SK-N-SH (cell line): ENCODE results near the gene FBXW8. TPM values are rescaled to one million over a fixed set of nuclear protein-coding genes. Genes with fewer than 3 reads are reported as not detected.

ENCODE experiments used
- CTCF ChIA-PET: fragments of 300-600, 350-600 bp; formaldehyde crosslinking; extraction: SDS; loops from one replicate; lab custom pipeline; 2021; lab: Yijun Ruan, JAX
- POLR2A ChIA-PET: fragments of 350-600 bp; sonication (Branson Sonifier 250); formaldehyde crosslinking; extraction: SDS; loops from one replicate; lab custom pipeline; 2020; ENCODE audit warnings: antibody characterized with exemption, inconsistent platforms; lab: Yijun Ruan, JAX
- DNase-seq: peaks from one replicate; pipeline ENCODE4 v3.0.0; 2012
- H2AFZ ChIP-seq: fragments of 200-600 bp; sonication (generic); 2 replicates; pipeline ENCODE4 v1.8.1; 2016; ENCODE audit warnings: antibody characterized with exemption, mild to moderate bottlenecking, low read depth
- H3F3A ChIP-seq: fragments of 200-600 bp; sonication (generic); replicated peaks from 2 replicates; pipeline ENCODE3; 2016; ENCODE audit warnings: antibody characterized with exemption, mild to moderate bottlenecking; ENCODE audit not compliant: insufficient read depth
- H3K27ac ChIP-seq, 2 experiments: fragments of 200-500 bp in 1 of 2; fragments of 200-600 bp in 1 of 2; sonication (Bioruptor generic) in 1 of 2; sonication (generic), shearing (Covaris generic) in 1 of 2; 2 replicates each; pipeline versions ENCODE4 v1.5.1 to v1.6.1; 2014 to 2016; ENCODE audit warnings: low read depth in 2 of 2, inconsistent platforms in 1 of 2, low read length in 1 of 2, mild to moderate bottlenecking in 1 of 2, mixed read lengths in 1 of 2
- H3K27me3 ChIP-seq: fragments of 200-600 bp; sonication (generic), shearing (Covaris generic); 2 replicates; pipeline ENCODE4 v1.6.1; 2016; ENCODE audit warnings: mixed run types; ENCODE audit not compliant: insufficient read depth
- H3K36me3 ChIP-seq, 2 experiments: fragments of 200-500 bp in 1 of 2; fragments of 200-600 bp in 1 of 2; sonication (Bioruptor generic) in 1 of 2; sonication (generic) in 1 of 2; replicated peaks in 1 of 2; 2 replicates each; pipeline versions ENCODE3 to v1.5.1; 2014 to 2016; ENCODE audit warnings: low read length in 1 of 2, mild to moderate bottlenecking in 1 of 2; ENCODE audit not compliant: insufficient read depth in 2 of 2, control insufficient read depth in 1 of 2
- H3K4me1 ChIP-seq, 2 experiments: fragments of 200-500 bp in 1 of 2; fragments of 200-600 bp in 1 of 2; sonication (Bioruptor generic) in 1 of 2; sonication (generic), shearing (Covaris generic) in 1 of 2; 2 replicates each; pipeline versions ENCODE4 v1.5.1 to v1.6.1; 2014 to 2016; ENCODE audit warnings: low read depth in 1 of 2, low read length in 1 of 2, mixed run types in 1 of 2; ENCODE audit not compliant: insufficient read depth in 2 of 2, control insufficient read depth in 1 of 2
- H3K4me2 ChIP-seq: fragments of 200-600 bp; sonication (generic), shearing (Covaris generic); 2 replicates; pipeline ENCODE4 v1.6.1; 2017; ENCODE audit warnings: mixed run types
- H3K4me3 ChIP-seq, 2 experiments: fragments of 200-500 bp in 1 of 2; fragments of 200-600 bp in 1 of 2; sonication (Bioruptor generic) in 1 of 2; sonication (generic), shearing (Covaris generic) in 1 of 2; 2 replicates each; pipeline versions ENCODE4 v1.5.1 to v1.8.1; 2014 to 2016; ENCODE audit warnings: low read depth in 2 of 2, inconsistent platforms in 1 of 2, low read length in 1 of 2, mild to moderate bottlenecking in 1 of 2, mixed read lengths in 1 of 2, moderate library complexity in 1 of 2
- H3K79me2 ChIP-seq: fragments of 200-600 bp; sonication (generic); 2 replicates; pipeline ENCODE4 v1.8.1; 2017; ENCODE audit warnings: mild to moderate bottlenecking; ENCODE audit not compliant: insufficient read depth
- H3K9ac ChIP-seq: fragments of 200-600 bp; sonication (generic); 2 replicates; pipeline ENCODE4 v1.6.1; 2017; ENCODE audit warnings: mixed run types
- H3K9me2 ChIP-seq: fragments of 200-600 bp; sonication (generic); 2 replicates; pipeline ENCODE4 v1.6.1; 2017; ENCODE audit warnings: mixed run types
- H3K9me3 ChIP-seq: fragments of 200-600 bp; sonication (generic); 2 replicates; pipeline ENCODE4 v1.6.1; 2017; ENCODE audit warnings: mixed run types, mild to moderate bottlenecking, moderate library complexity
- H4K20me1 ChIP-seq: fragments of 200-600 bp; sonication (generic); 2 replicates; pipeline ENCODE4 v1.6.1; 2017; ENCODE audit warnings: mild to moderate bottlenecking, mixed run types; ENCODE audit not compliant: insufficient read depth
- FOSL2 ChIP-seq: IDR thresholded peaks from 2 replicates; pipeline ENCODE4 v1.4.0; 2012; ENCODE audit warnings: low read depth, mild to moderate bottlenecking, moderate library complexity, borderline replicate concordance
- FOXJ3 ChIP-seq: sonication (generic); formaldehyde crosslinking; IDR thresholded peaks from 2 replicates; pipeline ENCODE4 v1.5.1; 2020; ENCODE audit warnings: mild to moderate bottlenecking, missing genetic modification reagents
- FOXM1 ChIP-seq: IDR thresholded peaks from 2 replicates; pipeline ENCODE4 v1.4.0; 2012; ENCODE audit warnings: low read depth, mild to moderate bottlenecking
- GABPA ChIP-seq: IDR thresholded peaks from 2 replicates; pipeline ENCODE4 v1.4.0; 2012; ENCODE audit warnings: low read depth, mild to moderate bottlenecking
- JUND ChIP-seq: IDR thresholded peaks from 2 replicates; pipeline ENCODE4 v1.4.0; 2012
- MXI1 ChIP-seq: IDR thresholded peaks from 2 replicates; pipeline ENCODE4 v1.6.1; 2012; ENCODE audit warnings: mild to moderate bottlenecking, low read depth, low read length, improper control_type of control experiment
- NFIC ChIP-seq: IDR thresholded peaks from 2 replicates; pipeline ENCODE4 v1.4.0; 2012; ENCODE audit warnings: borderline replicate concordance
- RAD21 ChIP-seq: IDR thresholded peaks from 2 replicates; pipeline ENCODE4 v1.6.1; 2012; ENCODE audit warnings: mild to moderate bottlenecking, low read length
- RCOR1 ChIP-seq: fragments of 150-350 bp; IDR thresholded peaks from 2 replicates; pipeline ENCODE4 v1.6.1; 2017; ENCODE audit warnings: antibody characterized with exemption, low read length
- RFX5 ChIP-seq: IDR thresholded peaks from 2 replicates; pipeline ENCODE4 v1.6.1; 2012; ENCODE audit warnings: mild to moderate bottlenecking, improper control_type of control experiment, low read length
- RXRA ChIP-seq: IDR thresholded peaks from 2 replicates; pipeline ENCODE4 v1.4.0; 2012; ENCODE audit warnings: low read depth, mild to moderate bottlenecking, borderline replicate concordance
- SMC3 ChIP-seq: IDR thresholded peaks from 2 replicates; pipeline ENCODE4 v1.6.1; 2012; ENCODE audit warnings: low read depth, low read length, improper control_type of control experiment
- WGBS: methylation state at CpG from one replicate; pipeline ENCODE4 v1.1.6; 2017; ENCODE audit warnings: low lambda C conversion rate; 5-methylcytosine and 5-hydroxymethylcytosine counted together
- polyA plus RNA-seq, 3 experiments: library from polyadenylated mRNA; depleted of rRNA; stranded (reverse); fragments of >200 nt; gene quantifications; 2 replicates each; pipeline ENCODE4 v1.2.3, GENCODE V29; 2012
- TF ChIP-seq, protein P1 (sequence below): fragments of 150-350 bp; IDR thresholded peaks from 2 replicates; pipeline ENCODE4 v1.6.1; 2017; ENCODE audit warnings: antibody characterized with exemption, low read length, low read depth, borderline replicate concordance
- TF ChIP-seq, protein P2 (sequence below): IDR thresholded peaks from 2 replicates; pipeline ENCODE4 v1.4.0; 2012; ENCODE audit warnings: low read depth, borderline replicate concordance
- TF ChIP-seq, protein P3 (sequence below): IDR thresholded peaks from 2 replicates; pipeline ENCODE4 v1.4.0; 2012; ENCODE audit warnings: low read depth, borderline replicate concordance

The FBXW8 gene
- polyA plus RNA-seq, 1 of the 3 experiments (the other 2 are of a cell fraction) = 15.6 TPM

DNA sequence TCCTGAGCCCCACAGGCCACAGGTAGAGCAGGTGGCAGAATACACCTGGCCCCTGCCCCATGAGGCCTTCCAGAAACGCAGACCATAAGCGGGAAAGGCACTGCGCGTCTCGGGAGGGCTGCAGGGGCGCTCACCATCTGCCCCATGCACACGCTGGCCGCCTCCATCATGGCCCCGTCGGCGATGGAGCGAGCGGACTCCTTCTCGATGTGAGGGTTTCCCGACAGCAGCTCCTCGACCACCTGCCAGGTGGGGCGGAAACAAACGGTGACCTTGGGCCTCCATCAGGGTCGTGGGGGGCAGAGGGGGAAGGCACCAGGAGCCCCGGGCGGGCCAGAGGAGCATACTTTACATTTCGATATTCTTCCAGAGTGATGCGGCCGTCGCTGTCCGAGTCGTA lies 135.7 kb downstream of the FBXW8 start (continued):
- TF ChIP-seq, protein P1, sequence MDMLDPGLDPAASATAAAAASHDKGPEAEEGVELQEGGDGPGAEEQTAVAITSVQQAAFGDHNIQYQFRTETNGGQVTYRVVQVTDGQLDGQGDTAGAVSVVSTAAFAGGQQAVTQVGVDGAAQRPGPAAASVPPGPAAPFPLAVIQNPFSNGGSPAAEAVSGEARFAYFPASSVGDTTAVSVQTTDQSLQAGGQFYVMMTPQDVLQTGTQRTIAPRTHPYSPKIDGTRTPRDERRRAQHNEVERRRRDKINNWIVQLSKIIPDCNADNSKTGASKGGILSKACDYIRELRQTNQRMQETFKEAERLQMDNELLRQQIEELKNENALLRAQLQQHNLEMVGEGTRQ = no peak
- TF ChIP-seq NFIC = no peak

DNA sequence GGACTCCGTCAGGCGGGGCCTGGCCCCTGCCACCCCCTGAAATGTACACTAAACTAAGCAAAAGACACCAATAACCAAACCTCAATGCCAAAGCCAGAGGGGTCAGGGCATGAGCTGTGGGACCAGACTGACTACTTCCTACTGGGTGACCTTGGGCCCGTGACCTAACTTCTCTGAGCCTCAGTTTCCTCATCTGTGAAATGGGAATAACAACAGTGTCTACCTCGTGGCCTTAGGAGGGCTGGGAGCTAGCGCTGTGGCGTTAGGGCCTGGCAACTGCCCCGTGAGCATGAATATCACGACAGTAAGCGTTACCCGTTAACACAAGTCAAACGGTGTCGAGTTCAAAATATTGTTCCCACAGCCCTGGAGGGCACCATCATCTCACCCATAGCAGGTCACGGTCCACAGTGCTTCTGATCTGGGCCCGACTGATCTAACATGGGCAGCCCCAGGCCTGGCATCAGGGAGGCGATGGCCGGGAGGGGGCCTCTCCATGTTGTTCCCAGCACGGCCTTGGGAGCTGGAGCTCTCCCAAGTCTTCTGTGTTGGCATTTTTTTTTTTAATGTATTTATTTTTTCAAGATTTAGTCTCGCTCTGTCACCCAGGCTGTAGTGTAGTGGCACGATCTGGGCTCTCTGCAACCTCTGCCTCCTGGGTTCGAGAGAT lies 136.2 kb downstream of the FBXW8 start:
- H3K27ac ChIP-seq = no peak overlapping the region

More for the DNA sequence above, 136.2 kb downstream of the FBXW8 start:
- Histone ChIP-seq H3K9me3 (no peaks in the 10 kb centered on the region), H3K36me3 (no peaks in the 10 kb centered on the region), H3K9me2 (no peaks in the 10 kb centered on the region), H3K9ac (no peak overlapping the region), H3K27me3 (no peaks in the 10 kb centered on the region), H3K4me1 (peaks cover 0 to 13% of the 10 kb centered on the region in 2 experiments; a peak in 1 of 4 replicates), H3F3A (no peaks in the 10 kb centered on the region), H4K20me1 (no peaks in the 10 kb centered on the region), H3K79me2 (no peaks in the 10 kb centered on the region), H2AFZ (no peak overlapping the region), H3K4me3 (no peak overlapping the region), H3K4me2 (no peak overlapping the region)
- no peak for DNase-seq
- ChIA-PET CTCF (interaction anchor here (1.1 kb wide), 1 partner anchor 73 kb away, joined by 3 read pairs; no protein-coding TSS in a partner anchor), POLR2A (no interaction called here)
- no peak for TF ChIP-seq FOSL2
- TF ChIP-seq, protein P1 = no peak
- no peak for TF ChIP-seq RFX5
- TF ChIP-seq JUND = no peak
- TF ChIP-seq SMC3 = no peak
- TF ChIP-seq GABPA = no peak
- TF ChIP-seq MXI1 = no peak
- TF ChIP-seq, protein P2, sequence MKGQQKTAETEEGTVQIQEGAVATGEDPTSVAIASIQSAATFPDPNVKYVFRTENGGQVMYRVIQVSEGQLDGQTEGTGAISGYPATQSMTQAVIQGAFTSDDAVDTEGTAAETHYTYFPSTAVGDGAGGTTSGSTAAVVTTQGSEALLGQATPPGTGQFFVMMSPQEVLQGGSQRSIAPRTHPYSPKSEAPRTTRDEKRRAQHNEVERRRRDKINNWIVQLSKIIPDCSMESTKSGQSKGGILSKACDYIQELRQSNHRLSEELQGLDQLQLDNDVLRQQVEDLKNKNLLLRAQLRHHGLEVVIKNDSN = no peak
- no peak for TF ChIP-seq RAD21
- no peak for TF ChIP-seq FOXJ3 (CRISPR knock-in tag)
- TF ChIP-seq RXRA = no peak
- TF ChIP-seq, protein P3, sequence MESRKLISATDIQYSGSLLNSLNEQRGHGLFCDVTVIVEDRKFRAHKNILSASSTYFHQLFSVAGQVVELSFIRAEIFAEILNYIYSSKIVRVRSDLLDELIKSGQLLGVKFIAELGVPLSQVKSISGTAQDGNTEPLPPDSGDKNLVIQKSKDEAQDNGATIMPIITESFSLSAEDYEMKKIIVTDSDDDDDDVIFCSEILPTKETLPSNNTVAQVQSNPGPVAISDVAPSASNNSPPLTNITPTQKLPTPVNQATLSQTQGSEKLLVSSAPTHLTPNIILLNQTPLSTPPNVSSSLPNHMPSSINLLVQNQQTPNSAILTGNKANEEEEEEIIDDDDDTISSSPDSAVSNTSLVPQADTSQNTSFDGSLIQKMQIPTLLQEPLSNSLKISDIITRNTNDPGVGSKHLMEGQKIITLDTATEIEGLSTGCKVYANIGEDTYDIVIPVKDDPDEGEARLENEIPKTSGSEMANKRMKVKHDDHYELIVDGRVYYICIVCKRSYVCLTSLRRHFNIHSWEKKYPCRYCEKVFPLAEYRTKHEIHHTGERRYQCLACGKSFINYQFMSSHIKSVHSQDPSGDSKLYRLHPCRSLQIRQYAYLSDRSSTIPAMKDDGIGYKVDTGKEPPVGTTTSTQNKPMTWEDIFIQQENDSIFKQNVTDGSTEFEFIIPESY = no peak
- TF ChIP-seq RCOR1 = no peak
- no peak for TF ChIP-seq FOXM1
- 78% methylated on average over 18 of the region's 20 CpGs for WGBS
